Measurements from ENCODE around the gene SLC44A1. TPM values are rescaled to one million over a fixed set of nuclear protein-coding genes. Genes with fewer than 3 reads are reported as not detected.

Gene SLC44A1
- total RNA-seq, 1 experiment from 2014 or later = 55.4 TPM

DNA sequence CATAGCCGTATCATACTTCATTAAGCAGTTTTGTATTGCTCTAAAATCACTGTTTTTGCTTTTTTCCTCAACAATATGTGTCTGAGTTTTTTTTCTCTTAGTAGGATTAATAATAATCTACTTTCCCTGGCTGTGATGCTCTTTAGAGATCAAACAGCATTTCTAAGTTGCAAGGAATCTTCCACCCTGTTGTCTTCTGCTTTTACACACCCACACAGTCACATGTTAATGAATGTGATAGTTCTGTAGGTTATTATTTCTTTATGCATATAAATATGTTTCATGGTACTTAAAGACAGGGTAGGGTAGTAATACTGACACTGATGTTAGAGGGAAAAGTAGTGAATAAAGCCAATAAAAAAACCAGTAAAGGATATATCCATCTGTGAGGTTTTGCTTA lies 29.3 kb downstream of the SLC44A1 start:
- no peak for DNase-seq (ENCODE audit: low read depth)

DNA sequence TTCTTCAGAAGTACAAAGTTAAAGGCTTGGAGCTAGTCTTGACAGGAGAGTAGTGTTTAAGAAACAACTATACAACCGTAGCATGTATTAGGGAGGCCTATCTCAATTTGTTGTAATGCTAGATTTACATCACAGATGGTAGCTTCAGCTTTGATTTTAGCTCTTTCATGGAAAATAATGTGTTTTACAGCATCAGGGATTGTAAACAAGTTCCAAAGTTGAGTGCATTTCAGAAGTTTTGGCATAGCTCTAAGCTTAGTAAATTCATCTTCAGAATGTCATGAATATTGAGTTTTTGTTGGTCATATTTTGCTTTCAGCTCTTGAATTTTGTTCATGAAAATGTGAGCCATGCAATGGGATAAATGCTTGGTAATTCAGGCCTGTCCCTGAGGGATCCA lies 30.7 kb downstream of the SLC44A1 start:
- DNase-seq (ENCODE audit: low read depth) = no peak

DNA sequence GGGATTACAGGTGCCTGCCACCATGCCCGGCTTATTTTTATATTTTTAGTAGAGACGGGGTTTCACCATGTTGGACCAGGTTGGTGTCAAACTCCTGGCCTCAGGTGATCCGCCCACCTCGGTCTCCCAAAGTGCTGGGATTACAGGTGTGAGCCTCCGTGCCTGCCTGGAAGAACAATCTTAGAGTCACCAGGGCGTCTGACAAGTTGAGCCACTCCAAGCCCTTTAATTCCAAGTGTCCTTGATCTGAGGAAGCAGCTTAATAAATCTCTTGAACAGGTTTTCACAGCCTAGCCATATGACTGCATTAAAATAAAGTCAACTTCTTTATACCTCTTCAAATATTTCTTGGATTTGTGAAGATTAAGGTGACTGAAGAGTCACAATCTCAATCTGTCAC lies 31.5 kb downstream of the SLC44A1 start:
- DNase-seq (ENCODE audit: low read depth) = no peak

DNA sequence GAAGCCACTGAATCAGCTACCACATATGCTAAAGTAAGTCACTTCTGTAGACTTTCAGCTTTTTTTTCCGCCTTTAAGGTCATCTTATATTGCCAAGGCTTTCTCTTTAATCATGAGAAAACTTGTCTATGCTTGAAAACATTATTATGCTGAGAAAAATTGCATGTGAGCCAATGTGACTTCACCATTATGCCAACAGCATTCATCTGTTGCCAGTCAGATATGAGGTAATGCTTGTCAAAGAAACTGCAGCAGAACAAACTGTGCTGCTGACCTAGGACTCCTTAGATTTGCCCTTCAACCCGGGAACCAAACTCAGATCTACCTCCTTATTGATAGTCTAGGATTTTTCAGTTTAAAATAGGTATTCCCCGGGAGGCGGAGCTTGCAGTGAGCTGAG lies 34.3 kb downstream of the SLC44A1 start:
- DNase-seq (ENCODE audit: low read depth) = no peak

DNA sequence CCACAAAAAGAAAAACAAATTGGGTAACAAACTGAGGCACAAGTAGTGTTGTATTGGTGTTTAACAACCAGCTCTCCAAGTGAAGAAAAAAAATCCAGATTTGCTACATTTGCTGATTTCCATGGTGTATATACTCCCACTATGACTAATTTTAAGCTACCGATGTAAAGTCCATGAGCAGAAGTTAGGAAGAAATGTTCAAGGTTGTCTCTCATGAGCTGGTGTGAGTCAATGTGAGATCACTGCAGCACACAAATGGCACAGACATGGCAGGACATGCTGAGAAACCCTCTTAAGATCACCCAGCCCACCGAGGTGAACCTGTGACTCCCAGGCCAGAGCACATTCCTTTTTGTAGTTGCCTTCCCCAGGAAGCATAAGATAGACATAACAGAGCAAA lies 36.2 kb downstream of the SLC44A1 start:
- DNase-seq (ENCODE audit: low read depth) = peak; percentile 74

DNA sequence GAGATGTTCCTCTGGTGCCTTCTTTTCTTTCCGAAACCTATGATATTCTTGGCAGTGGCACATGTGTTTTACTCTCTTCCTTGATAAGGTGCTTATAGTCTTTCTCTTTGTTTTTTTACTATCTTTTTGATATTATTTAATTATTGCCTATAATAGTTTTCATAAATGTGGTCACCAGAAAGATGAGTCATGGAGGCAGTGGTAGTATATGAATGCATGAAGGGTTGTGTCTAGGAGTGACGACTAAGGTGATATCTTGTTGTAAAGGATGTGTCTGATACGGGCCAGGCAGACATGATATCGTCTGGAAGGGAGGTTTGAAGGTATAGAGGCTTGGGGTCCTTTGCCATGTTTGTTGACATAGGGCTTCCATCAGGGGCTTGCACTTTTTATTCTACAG lies 36.8 kb downstream of the SLC44A1 start:
- no peak for DNase-seq (ENCODE audit: low read depth)

DNA sequence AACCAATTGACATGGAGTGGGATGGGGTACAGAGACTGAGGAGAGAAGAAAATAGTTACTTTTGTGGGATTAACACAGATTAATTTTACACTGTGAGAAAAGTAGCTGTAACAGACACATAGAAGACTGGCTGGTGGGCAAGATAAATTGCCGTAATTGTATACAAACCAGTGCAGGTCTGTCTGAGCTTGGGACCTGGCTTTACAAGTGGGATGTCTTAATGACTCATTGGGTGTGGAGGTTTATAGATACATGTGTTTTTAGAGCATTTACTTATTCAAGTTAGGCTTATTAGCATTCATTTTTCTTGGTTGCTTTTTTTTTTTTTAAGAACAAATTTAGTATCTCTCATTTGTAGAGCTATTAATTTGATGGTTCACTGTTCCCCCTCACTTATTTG lies 37.5 kb downstream of the SLC44A1 start:
- DNase-seq (ENCODE audit: low read depth) = peak; percentile 43

DNA sequence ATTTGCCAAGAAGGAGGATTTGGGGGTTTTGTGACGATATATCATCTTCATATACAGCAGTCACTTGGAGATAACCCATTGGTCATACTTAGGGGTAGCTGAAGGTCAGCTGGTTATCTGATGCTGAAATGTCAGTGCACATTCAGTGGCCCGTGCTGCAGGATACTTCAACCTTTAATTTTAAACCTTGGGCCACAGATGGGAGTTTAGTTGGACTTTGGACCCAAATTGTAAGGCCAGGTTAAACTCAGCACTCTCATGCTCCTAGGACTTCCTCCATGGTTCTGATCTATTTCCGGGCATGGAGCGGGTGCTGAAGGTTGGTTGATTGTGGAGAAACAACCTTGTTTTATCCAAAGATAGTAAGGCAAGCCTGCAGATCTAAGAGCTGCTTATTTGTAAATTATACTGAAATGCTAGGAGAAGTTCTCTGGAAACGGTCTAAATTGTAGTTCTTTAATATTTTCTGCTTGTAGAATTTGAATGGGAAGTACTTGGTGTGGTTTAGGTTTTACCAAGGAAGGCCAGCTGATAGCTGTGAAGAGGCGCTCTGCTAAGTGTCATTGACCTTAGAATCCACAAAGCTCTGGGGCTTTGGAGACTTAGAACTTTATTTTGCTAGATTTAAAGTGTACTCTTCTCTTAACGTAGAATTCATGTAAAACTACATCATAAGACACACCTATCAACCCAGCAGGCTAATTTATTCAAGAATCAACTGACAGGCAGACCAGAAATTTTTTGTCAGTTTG lies 38.6 kb downstream of the SLC44A1 start:
- no peak for DNase-seq (ENCODE audit: low read depth)

DNA sequence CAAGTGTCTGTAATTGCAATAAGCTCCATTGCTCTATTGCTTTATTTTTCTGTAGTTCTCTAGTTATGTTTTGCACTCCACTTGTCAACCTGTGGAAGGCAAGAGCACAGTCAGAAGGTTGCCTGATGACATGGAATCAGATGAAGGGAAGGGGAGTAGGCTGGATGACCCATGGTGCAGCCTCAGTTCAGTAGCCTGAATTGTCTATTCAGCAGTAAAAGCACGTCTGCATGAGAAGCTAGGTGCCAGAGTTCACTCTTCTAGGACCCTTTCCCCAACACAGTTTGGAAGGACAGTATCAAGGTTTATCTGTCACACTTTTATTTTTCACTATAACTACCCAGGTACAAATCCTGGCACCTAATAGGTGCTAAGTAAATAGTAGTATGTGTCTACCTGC lies 39.3 kb downstream of the SLC44A1 start:
- DNase-seq (ENCODE audit: low read depth) = no peak

DNA sequence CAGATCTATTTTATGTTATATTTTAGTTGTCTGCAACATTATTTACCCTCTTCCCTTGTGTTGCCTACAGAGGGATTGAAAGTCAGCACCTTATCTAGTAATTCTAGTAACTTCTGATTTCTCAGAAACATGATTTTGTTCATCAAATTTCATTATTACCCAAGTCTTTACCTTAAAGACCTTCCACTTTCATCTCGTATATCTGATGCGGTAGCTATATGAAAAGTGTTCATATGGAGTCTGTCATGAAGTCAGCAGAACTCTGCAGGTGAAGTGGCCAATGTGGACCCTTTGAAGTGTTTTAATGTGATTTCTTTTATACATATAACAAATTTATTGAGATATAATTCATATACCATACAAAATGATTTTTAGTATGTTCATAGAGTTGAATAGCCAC lies 40.0 kb downstream of the SLC44A1 start:
- DNase-seq (ENCODE audit: low read depth) = no peak

DNA sequence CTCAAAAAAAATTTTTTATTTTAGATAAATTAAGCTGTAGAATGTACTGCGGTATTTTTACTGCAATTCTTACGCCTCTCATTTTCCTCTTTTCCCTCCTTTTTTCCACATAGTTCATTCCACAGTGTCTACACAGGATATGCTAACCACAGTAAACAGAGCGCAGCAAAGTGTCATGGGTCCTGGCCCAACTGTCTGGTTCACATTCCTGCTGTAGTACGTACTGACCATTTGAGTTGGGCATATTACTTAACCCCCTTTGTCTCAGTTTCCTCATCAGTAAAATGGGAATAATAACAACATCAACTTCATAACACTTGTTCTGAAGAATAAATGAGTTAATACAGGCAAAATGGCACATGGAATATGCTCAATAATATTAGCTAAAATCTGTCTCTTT lies 41.6 kb downstream of the SLC44A1 start:
- no peak for DNase-seq (ENCODE audit: low read depth)

DNA sequence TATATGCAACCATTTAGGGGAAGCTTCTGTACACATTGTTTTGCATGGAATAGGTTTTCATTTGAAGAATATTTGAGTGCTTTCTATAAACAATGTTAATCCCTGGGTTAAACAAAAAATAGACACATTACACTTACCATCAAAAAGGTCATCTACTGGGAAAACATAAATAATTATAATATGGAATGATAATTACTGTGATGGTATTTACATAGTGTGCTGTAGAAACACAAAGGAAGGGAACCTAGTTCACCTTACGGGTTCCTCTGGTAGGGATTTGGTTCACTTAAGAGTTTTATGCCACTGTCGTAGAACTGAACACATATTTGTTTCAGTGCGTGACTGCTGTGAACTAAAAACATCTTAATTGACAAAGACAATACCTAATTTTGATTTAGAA lies 44.9 kb downstream of the SLC44A1 start:
- no peak for DNase-seq (ENCODE audit: low read depth)

DNA sequence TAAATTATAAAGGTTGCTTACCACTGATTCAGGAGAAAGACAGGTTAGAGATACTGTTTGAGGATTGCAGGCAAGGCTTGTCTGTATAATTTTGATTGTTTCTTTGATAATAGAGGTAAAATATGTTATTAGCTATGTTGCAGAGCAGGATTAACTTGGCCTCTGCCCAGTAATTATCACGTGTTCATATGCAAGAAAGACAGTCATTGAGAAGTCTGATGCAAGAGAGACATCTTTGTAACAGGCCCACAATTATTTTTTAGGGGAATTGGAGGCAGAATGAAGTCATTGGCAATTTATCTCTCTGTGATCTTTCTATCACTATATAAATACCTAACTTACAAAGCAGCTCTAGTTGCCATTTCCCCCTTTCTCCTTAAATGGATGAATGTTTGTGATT lies 46.0 kb downstream of the SLC44A1 start:
- peak; percentile 12 for DNase-seq (ENCODE audit: low read depth)

DNA sequence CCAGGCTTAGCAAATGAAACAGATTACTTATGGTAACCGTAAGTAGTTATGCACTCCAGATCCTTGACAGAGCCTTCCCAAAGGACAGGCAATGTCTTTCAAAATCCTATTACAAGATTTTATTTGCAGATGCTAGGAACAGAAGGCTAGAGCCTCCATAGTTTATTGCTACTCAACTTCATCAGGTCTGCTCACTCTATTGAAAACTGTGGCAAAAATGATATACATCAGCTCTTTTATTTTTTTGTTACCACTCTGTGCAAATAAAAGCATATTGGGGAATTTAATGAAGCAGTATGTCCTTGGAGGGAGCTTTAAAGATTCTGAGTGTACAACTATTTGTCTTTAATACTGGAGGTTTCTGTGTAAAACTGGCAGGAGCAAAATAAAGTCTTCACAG lies 46.5 kb downstream of the SLC44A1 start:
- no peak for DNase-seq (ENCODE audit: low read depth)

DNA sequence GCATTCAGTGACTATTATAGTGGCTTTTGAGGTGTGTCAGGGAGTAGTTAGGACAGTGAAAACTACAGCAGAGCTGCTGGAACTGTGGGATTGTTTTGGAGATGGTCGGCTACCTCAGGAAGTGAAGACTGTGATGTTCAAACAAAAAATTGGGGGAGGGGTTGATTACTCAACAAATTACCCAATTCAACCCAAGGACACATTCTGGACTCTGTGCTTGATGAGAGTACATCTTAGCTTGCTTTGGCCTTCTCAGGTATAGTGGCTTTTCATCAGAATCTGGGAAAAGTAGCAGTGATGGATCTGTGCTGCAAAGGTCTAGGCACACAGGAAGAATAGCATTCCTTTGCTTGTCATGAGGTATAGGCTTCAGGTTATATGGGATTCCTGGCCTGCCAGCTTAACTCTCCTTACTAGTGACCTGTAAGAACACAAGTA lies 47.0 kb downstream of the SLC44A1 start:
- no peak for DNase-seq (ENCODE audit: low read depth)

DNA sequence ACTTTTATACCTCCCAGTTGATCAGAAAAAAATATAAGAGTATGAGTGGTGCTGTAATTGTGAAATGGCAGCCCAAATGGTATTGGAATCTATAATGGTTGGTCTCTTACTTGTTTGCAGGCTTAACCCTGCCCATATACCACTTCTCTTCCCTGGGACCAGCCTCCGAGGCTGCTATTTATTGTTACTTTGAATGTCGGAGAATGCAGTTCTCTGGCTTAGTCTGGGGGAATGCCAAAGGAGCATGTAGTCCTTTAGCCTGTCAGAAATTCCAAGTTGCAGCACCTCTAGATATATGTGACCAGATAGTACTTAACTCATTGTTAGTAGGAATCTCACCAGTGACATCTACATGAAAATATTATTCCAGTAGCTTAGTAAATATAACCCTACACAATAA lies 47.5 kb downstream of the SLC44A1 start:
- no peak for DNase-seq (ENCODE audit: low read depth)

DNA sequence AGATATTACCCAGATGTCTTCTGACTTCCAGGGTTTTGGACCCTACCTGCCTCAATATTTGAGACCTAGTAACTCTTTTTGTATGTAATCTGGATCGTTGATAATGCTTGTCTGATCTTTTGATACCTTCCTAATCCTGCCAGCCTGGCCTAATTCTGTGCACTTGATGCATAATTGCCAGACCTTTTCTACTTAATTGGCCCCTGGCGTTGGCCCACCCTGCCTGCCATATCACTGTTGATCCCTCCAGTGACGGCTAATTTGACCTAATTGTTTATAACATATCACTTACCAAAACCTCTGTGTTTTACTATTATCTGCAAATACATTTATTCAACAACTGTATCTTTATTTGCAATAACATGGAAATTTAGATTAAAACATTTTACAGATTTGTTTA lies 49.0 kb downstream of the SLC44A1 start:
- DNase-seq (ENCODE audit: low read depth) = no peak

DNA sequence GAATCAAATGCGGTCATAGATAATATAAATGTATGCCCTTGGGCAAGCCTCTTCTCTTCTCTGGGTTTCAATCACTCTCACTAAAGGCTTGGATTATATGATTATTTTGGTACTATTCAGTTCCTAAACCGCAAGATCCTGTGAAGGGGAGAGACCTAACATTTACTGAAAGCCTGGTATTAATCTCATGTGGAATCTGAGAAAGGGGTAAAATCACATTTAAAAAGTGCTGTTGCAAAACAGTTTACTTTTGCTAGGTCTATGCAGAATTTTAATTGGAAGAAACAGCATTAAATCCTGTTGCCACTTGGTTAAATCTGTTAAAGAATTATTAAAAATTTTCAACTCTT lies 50.7 kb downstream of the SLC44A1 start:
- DNase-seq (ENCODE audit: low read depth) = no peak

DNA sequence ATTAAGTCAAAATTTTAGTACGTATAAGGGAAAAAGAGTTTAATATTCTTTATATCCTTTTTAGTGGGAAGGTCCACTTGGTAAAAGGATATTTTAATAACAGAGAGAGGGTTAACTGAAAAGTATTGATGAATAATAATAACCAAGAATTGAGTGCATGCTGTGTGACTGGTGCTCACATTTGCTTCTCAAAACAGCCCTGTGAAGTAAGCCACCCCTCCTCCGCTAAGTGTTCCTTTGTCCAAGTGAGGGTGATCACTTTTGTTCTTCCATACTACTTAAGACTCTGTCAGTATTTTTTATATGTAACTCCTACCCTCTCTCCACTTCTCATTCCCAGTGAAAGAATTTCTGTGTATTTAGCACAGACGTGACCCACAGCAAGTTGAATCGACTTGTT lies 51.5 kb downstream of the SLC44A1 start:
- no peak for DNase-seq (ENCODE audit: low read depth)

DNA sequence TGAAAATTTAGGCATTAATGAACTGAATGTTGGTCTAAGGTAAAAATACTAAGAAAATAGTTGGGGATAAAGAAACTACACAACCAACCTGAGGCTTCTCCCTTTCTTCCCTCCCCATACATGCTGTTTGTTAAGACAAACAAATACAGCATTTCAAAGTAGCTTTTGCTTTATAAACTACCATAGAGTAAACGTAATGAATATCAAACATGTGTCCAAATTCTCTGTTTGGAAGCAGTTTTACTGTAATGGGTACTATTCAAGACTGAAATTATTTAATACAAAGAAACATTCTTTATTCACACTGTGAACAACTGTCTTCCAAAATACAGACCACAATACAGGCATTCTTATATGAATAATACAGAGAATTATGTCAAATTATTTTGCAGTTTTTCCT lies 52.0 kb downstream of the SLC44A1 start:
- DNase-seq (ENCODE audit: low read depth) = no peak

DNA sequence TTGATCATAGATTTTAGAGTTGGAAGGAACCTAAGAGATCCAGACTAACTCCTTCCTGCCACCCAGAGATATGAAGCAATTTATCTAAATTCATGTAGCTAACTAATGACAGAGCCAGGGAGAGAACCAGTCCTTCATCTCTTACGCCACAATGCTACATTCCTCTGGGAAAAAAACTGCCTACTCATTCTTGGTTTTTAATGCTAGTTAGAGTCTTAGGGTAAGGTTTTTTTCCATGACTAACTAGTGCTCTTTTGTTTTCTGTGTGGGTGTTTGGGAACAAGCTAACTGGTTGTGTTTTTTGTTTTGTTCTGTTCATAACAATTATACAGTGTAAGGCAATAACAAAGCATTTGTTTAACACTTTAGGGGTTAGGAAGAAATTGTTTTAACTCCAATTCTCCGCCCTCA lies 52.4 kb downstream of the SLC44A1 start:
- peak; percentile 96 for DNase-seq (ENCODE audit: low read depth)

DNA sequence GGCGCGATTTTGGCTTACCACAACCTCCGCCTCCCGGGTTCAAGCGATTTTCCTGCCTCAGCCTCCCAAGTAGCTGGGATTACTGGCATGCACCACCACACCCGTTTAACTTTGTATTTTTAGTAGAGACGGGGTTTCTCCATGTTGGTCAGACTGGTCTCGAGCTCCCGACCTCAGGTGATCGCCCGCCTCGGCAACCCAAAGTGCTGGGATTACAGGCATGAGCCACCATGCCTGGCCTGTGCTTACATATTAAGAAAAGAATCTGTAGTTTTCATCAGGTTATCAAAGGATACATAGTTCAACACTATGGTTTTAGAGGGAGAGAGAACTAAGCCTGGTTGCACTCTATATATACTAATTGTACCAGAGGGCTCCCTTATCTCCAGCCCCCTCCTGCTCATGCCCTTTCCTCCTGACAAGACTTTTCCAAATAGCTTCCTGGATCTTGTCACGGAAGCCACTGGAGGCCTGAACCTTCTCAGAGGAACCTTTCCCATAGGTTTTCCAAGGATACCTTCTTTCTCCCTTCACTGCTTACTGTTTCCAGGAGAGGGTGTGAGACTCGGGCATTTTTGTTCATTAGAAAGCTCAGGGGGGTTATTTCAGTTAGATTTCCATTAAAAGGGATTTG lies 53.1 kb downstream of the SLC44A1 start:
- no peak for DNase-seq (ENCODE audit: low read depth)

DNA sequence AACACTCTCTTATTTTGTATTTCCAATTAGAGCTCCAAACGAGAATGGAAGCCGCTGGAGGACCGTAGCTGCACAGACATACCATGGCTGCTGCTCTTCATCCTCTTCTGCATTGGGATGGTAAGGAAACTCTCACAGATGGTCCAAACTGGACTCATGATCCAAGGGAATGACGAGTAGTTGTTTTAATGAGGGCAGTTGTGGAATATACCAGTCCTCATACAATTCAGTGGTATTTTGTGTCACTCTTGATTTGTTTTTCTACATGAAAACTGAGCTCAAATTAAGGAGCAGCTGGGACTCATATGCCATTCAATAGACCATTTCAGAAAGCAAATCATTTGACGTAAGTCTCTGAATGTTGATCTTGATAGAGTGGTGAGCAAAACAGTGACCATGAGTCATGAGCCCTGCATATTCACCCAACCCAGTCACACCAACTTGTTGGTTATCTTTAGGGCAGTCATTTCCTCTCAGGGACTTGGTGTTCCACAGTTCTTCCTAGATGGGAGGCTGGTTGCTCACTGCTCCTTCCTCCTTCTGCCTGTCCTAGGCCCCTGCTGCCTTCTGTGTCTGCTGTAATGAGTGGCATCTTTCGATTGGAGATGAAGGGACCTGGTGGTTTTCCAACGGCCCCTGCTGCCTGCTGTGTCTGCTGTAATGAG lies 54.9 kb downstream of the SLC44A1 start:
- DNase-seq (ENCODE audit: low read depth) = peak; percentile 97

Measured in M059J (cell line).